K562 (cell line): ENCODE measurements around the gene BNIP3. TPM values are rescaled to one million over a fixed set of nuclear protein-coding genes. Genes with fewer than 3 reads are reported as not detected.

Source experiments
- ATAC-seq: fragments of 200-7000 bp; cut with Tn5 transposase; 3 replicates; pipeline ENCODE4 v1.9.1; 2020; ENCODE audit warnings: moderate library complexity
- BruUV-seq: library from RNA; stranded (reverse); fragments of 400-500 nt; replicated peaks from 2 replicates; lab custom pipeline; 2021; lab: Mats Ljungman, UMichigan
- CTCF ChIA-PET: fragments of 300-600 bp; formaldehyde crosslinking; extraction: SDS; loops from one replicate; lab custom pipeline; 2021; ENCODE audit warnings: low intra/inter-chr PET ratio; lab: Yijun Ruan, JAX
- POLR2A ChIA-PET: fragments of 300-600, 350-650 bp; sonication (Branson Sonifier 250); formaldehyde crosslinking; extraction: SDS; loops from one replicate; lab custom pipeline; 2021; ENCODE audit warnings: antibody characterized with exemption, inconsistent platforms; lab: Yijun Ruan, JAX
- DNase-seq, 4 experiments: peaks; one replicate each; pipeline versions ENCODE4 v3.0.0 to v3.0.0-alpha.2; 2011 to 2018; ENCODE audit warnings: low spot score in 3 of 4, mixed read lengths in 3 of 4; ENCODE audit errors: extremely low read depth in 1 of 4
- FAIRE-seq: peaks from 2 replicates; lab custom pipeline; 2011; peaks lifted over from hg19 to GRCh38; lab: Jason Lieb, UNC
- H2AFZ ChIP-seq: 2 replicates; pipeline ENCODE4 v1.6.0; 2011; ENCODE audit warnings: low read depth, low read length, control low read depth, inconsistent platforms
- H3K27ac ChIP-seq: fragments of 200-600 bp; 3 replicates; pipeline ENCODE4 v1.8.0; 2011; ENCODE audit warnings: low read depth, mild to moderate bottlenecking, control low read depth, inconsistent platforms, low read length, moderate library complexity, mixed read lengths; ENCODE audit errors: extremely low read depth
- H3K27me3 ChIP-seq, 2 experiments: fragments of 300-600 bp in 1 of 2; 2 replicates in 1 of 2; 3 replicates in 1 of 2; pipeline versions ENCODE4 v1.6.0 to v1.8.0; 2011; ENCODE audit warnings: inconsistent platforms in 2 of 2, low read length in 2 of 2, mild to moderate bottlenecking in 1 of 2, mixed read lengths in 1 of 2, moderate library complexity in 1 of 2; ENCODE audit not compliant: control insufficient read depth in 2 of 2, insufficient read depth in 2 of 2
- H3K36me3 ChIP-seq: fragments of 300-600 bp; 3 replicates; pipeline ENCODE4 v1.8.0; 2011; ENCODE audit warnings: mild to moderate bottlenecking, low read length, inconsistent platforms; ENCODE audit not compliant: control insufficient read depth, insufficient read depth
- H3K4me1 ChIP-seq, 2 experiments: fragments of 200-600 bp in 1 of 2; replicated peaks in 1 of 2; 2 replicates in 1 of 2; 3 replicates in 1 of 2; pipeline versions ENCODE4 v1.5.1 to v1.8.0; 2011; ENCODE audit warnings: inconsistent platforms in 2 of 2, low read length in 2 of 2, mild to moderate bottlenecking in 1 of 2, mixed read lengths in 1 of 2, moderate library complexity in 1 of 2; ENCODE audit not compliant: control insufficient read depth in 2 of 2, insufficient read depth in 2 of 2
- H3K4me2 ChIP-seq: 2 replicates; pipeline ENCODE4 v1.6.1; 2011; ENCODE audit warnings: low read length, control low read depth, inconsistent platforms, mixed read lengths; ENCODE audit not compliant: insufficient read depth
- H3K4me3 ChIP-seq: fragments of 200-600 bp; sonication (generic), shearing (Covaris generic); 2 replicates; pipeline ENCODE4 v1.5.1; 2016; ENCODE audit warnings: control low read depth, inconsistent platforms
- H3K79me2 ChIP-seq: fragments of 200-600 bp; 3 replicates; pipeline ENCODE4 v1.8.0; 2011; ENCODE audit warnings: low read length, inconsistent platforms; ENCODE audit not compliant: control insufficient read depth, insufficient read depth
- H3K9ac ChIP-seq, 2 experiments: 2 replicates each; pipeline versions ENCODE4 v1.6.0 to v1.6.1; 2011; ENCODE audit warnings: low read depth in 2 of 2, low read length in 2 of 2, control low read depth in 1 of 2, inconsistent platforms in 1 of 2, mild to moderate bottlenecking in 1 of 2, mixed read lengths in 1 of 2; ENCODE audit not compliant: insufficient read depth in 1 of 2
- H3K9me1 ChIP-seq: one replicate; pipeline ENCODE4 v1.6.0; 2011; ENCODE audit warnings: inconsistent platforms, mild to moderate bottlenecking, low read length, moderate library complexity; ENCODE audit not compliant: control insufficient read depth, insufficient read depth
- H3K9me3 ChIP-seq: replicated peaks from 2 replicates; pipeline ENCODE4 v1.5.1; 2011; ENCODE audit warnings: low read depth, low read length, inconsistent platforms; ENCODE audit not compliant: control insufficient read depth, insufficient read depth
- H4K20me1 ChIP-seq: replicated peaks from 2 replicates; pipeline ENCODE4 v1.6.1; 2011; ENCODE audit warnings: low read length, inconsistent platforms, mixed read lengths; ENCODE audit not compliant: control insufficient read depth, insufficient read depth
- CBX2 ChIP-seq: fragments of 200-600 bp; sonication (generic); IDR thresholded peaks from one replicate; pipeline ENCODE4 v1.6.1; 2012; ENCODE audit warnings: mild to moderate bottlenecking, low read length, inconsistent platforms; ENCODE audit not compliant: insufficient read depth, poor library complexity, severe bottlenecking
- FOXA1 ChIP-seq: fragments of 450-650 bp; IDR thresholded peaks from 2 replicates; pipeline ENCODE4 v1.6.1; 2016; ENCODE audit warnings: mild to moderate bottlenecking, borderline replicate concordance
- KDM5B ChIP-seq: fragments of 200-600 bp; sonication (generic); IDR thresholded peaks from 2 replicates; pipeline ENCODE4 v1.6.1; 2012; ENCODE audit warnings: low read depth, mild to moderate bottlenecking, moderate library complexity, low read length, control low read depth, inconsistent platforms; ENCODE audit not compliant: insufficient replicate concordance
- PPARD ChIP-seq: fragments of 250-450 bp; sonication (Bioruptor Pico); IDR thresholded peaks from 2 replicates; pipeline ENCODE4 v1.8.0; 2022; ENCODE audit warnings: inconsistent platforms, mild to moderate bottlenecking, moderate library complexity
- RBM14 ChIP-seq: fragments of 200-400 bp; formaldehyde crosslinking; IDR thresholded peaks from 2 replicates; pipeline ENCODE4 v1.6.1; 2018; ENCODE audit warnings: low read depth, mild to moderate bottlenecking, low read length, moderate library complexity, borderline replicate concordance; ENCODE audit not compliant: insufficient read depth
- ZNF3 ChIP-seq: fragments of 250-450 bp; sonication (Bioruptor Pico); IDR thresholded peaks from 2 replicates; pipeline ENCODE4 v1.5.0; 2021; ENCODE audit warnings: mild to moderate bottlenecking, moderate library complexity
- WGBS: fragments of 100-300 bp; shearing (Covaris generic); methylation state at CpG from one replicate; pipeline ENCODE4 v1.1.6; 2016; ENCODE audit warnings: low coverage, mixed read lengths; ENCODE audit not compliant: insufficient coverage; ENCODE audit errors: missing lambda C conversion rate; 5-methylcytosine and 5-hydroxymethylcytosine counted together
- in situ Hi-C: fragments of 300-500 bp; cut with MboI; formaldehyde crosslinking; loops from 4 replicates; pipeline ENCODE4 v1.15.0; 2018; ENCODE audit warnings: inconsistent platforms, mixed read lengths
- intact Hi-C: fragments of 100-400 bp; cut with micrococcal nuclease; formaldehyde crosslinking; loops from 2 replicates; pipeline ENCODE4 v1.14.2; 2022
- polyA plus RNA-seq, 8 experiments: library from polyadenylated mRNA; depleted of rRNA in 4 of 8; stranded (reverse) in 5 of 8; unstranded in 3 of 8; fragments of >200 nt; fragmentation: Nextera tagmentation in 2 of 8; fragmentation: Illumina TruSeq in 1 of 8; extraction: Ambion mirVana in 2 of 8; extraction: Trizol in 1 of 8; gene quantifications; 2 replicates each; pipeline versions ENCODE4 v1.2.1 to v1.2.3, GENCODE V29; 2011 to 2014; ENCODE audit warnings: inconsistent platforms in 1 of 8, missing spikeins in 1 of 8
- total RNA-seq, 7 experiments: library from RNA; depleted of rRNA in 6 of 7; stranded (reverse); fragments of >200 nt in 6 of 7; fragmentation: Illumina TruSeq in 2 of 7; extraction: Trizol in 2 of 7; gene quantifications; 2 replicates each; pipeline versions ENCODE4 v1.2.1 to v1.2.3, GENCODE V29; 2011 to 2021; ENCODE audit warnings: low replicate concordance in 1 of 7

The BNIP3 gene
- total and polyA plus RNA-seq, 9 of the 15 experiments (the other 6 are each of a cell fraction or from before 2014, with no cell fraction given), result 9.2 to 119 (median 42.2) TPM

DNA sequence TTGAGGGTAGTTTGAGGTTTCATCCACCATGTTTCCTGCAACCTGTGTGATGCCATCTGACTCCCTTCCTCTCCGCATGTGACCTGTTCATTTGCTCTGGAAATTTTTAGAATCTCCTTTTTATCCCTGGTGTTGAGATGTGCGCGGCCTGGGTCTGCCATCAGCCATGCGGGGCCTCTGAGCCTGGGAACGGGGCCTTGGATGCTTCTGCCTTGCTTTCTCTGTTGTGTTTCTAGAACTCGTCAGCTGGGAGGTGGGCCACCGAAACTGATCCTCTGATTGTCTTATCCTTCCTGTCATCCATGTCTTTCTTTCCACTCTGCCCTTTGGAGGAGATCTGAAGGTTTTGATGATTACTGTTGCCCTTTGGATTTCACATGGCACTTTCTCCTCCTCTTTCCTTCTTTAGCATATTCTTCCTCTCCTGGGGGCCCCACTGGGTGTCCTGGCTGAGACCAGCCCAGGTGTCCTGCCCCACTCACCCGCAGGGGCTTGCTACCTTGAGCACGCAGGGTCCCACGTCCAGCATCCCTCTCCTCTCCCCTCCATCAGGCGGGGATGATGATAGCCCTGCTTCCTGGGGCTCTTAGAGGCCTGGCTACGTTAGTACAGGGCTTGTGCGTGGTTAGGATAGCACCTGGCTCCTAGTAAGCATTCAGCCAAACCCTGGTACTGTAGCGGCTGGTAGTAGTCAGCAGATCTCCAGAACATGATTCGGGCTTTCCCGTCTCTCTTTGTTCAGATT is 51.0 kb downstream of the BNIP3 start (continued):
- no peak for TF ChIP-seq KDM5B
- TF ChIP-seq FOXA1, result no peak
- no peak for TF ChIP-seq RBM14
- TF ChIP-seq PPARD (CRISPR knock-in tag), result no peak

DNA sequence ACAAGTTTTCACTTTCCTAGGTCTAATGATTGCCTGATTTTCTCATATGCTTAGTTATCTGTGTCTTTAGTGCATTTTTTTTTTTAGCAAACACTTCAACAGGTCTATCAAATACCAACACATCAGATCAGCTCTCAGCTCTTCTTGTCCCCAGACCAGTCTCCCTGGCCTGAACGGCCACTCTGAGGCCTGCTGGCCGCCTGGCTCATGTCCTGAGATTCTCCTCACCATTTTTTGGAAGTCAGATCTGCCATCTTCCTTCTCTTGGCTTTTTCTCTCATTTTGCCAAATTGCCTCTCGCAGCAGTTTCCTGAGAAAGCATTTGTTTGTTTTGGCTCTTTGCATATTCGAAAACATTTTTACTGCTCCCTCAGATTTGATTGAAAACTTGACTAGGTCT is 51.6 kb downstream of the BNIP3 start:
- Histone ChIP-seq H3K27ac (peak overlapping the region; percentile 22; the same call in 1 of the 3 replicates), H3K36me3 (peaks cover 41% of the 10 kb centered on the region; the same call in 2 of the 3 replicates), H3K9me1 (no peaks in the 10 kb centered on the region), H2AFZ (no peak overlapping the region), H4K20me1 (peaks cover 4% of the 10 kb centered on the region; the same call in 1 of the 2 replicates), H3K9ac (no peak overlapping the region), H3K9me3 (no peaks in the 10 kb centered on the region; the same call in 1 of the 2 replicates), H3K4me1 (peaks cover 39 to 58% of the 10 kb centered on the region in 2 experiments; a peak in 4 of 5 replicates), H3K27me3 (no peaks in the 10 kb centered on the region; a peak in 1 of 5 replicates), H3K79me2 (peaks cover 100% of the 10 kb centered on the region), H3K4me2 (no peak overlapping the region), H3K4me3 (no peak overlapping the region)
- WGBS, result 100% methylated on average over 3 of the region's 4 CpGs
- TF ChIP-seq ZNF3, result no peak
- no peak for TF ChIP-seq CBX2
- ATAC-seq, result no peak
- no TSS peak for BruUV-seq
- DNase-seq, result no peak
- ChIA-PET POLR2A (interaction anchor here (0.6 kb wide), 1 partner anchor 271 kb away, joined by 3 read pairs; no protein-coding TSS in a partner anchor), CTCF (no interaction called here)
- in situ Hi-C loops, result loop anchor here (5.0 kb wide), 1 partner anchor 43 kb away; no protein-coding TSS in a partner anchor
- intact Hi-C loops, result loop anchor here (5.0 kb wide), 1 partner anchor 38 kb away; no protein-coding TSS in a partner anchor
- no peak for FAIRE-seq
